Amniotic epithelial cell (primary cell): ENCODE data around the gene C15orf39.
A peak's percentile ranks its signal among the peaks of the same experiment; 100 is the strongest.

Experiments
- DNase-seq: peaks from one replicate; pipeline ENCODE4 v3.0.0-alpha.2; 2010; ENCODE audit warnings: low read depth

C15orf39 gene

DNA sequence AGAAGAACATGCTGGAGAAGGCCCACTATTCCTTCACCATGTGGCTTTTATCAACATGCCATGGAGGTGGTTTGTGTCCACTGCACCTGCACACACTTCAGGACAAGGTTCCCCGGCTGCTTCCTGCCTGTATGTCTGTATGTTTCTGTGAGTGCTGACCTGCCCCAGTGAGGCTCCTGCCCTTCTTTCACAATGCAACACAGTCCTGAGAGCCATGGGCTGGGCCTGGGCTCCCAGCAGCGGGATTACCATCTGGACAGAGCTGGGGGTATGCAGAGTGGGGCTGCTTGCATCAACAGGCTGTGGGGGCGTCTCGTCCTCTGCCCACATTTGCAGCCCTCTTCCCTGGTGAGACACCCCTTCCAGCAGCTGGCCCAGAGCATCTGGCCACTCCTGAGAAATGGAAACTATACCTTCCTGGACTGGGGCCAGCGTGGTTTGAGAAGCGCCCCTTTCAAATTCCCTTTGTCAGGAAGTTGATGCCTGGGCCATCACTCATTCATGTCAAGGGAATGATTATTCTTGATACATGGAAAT, 29.3 kb upstream of the C15orf39 start:
- peak; percentile 54 for DNase-seq

DNA sequence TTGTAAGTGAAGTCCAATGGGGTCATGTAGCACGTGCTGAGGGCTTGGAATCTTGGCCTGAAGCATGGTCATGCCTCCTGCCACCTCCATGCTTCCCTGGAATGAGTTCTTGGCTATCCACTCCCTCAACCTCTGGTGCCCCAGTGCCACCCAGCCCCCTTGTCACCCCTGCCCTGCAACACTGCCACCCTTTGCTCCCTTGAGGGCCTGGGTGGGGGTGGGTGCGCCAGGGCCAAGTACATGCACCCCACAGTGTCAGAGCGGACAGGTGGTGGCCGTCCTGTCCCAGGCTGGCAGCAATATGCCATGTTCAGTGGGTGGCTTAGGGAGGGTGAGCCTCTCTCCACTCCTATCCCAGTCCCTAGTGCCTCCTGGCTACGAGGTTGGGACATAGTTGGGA, 27.6 kb upstream of the C15orf39 start:
- no peak for DNase-seq

DNA sequence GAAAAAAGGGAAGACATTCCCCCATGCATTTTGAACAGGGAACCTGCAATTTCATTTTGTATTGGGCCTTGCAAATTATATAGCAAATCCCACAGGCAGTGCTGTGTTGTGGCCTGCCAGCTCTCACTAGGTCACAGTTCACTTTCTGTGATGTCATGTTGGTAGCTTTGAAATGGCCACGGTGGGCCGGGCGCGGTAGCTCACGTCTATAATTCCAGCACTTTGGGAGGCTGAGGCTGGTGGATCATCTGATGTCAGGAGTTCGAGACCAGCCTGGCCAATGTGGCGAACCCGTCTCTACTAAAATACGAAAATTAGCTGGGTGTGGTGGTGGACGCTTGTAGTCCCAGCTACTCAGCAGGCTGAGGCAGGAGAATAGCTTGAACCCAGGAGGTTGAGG, 27.0 kb upstream of the C15orf39 start:
- no peak for DNase-seq

DNA sequence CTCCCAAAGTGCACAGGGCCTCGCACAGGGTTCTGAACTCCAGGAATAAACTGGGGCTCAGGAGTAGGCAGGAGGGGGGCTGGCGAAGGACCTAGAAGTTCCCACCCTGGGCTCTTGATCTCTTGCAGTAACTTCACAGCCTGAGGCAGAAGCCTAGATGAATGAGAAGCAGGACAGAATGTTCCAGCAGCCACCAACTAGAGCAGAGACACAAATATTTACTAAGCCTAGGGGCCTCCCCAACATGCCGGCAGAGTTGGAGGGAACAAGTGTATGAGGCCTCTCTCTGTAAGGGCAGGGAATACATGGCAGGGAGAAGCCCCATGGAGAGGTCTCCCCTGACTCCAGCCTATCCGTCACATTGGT, 25.3 kb upstream of the C15orf39 start:
- peak; percentile 64 for DNase-seq

GRCh38 chr15:75177360-75178071, 24.2 kb upstream of the C15orf39 start:
- no peak for DNase-seq

GRCh38 chr15:75178171-75178937, 23.3 kb upstream of the C15orf39 start:
- DNase-seq = no peak

GRCh38 chr15:75178938-75179745, 22.5 kb upstream of the C15orf39 start:
- DNase-seq = peak; percentile 91

- no peak for DNase-seq
These were observed 21.9 kb upstream of the C15orf39 start for GRCh38 chr15:75179746-75180140.

- DNase-seq = no peak
These were observed 19.9 kb upstream of the C15orf39 start for GRCh38 chr15:75181780-75182179.

GRCh38 chr15:75182187-75183131, 19.2 kb upstream of the C15orf39 start:
- no peak for DNase-seq

DNA sequence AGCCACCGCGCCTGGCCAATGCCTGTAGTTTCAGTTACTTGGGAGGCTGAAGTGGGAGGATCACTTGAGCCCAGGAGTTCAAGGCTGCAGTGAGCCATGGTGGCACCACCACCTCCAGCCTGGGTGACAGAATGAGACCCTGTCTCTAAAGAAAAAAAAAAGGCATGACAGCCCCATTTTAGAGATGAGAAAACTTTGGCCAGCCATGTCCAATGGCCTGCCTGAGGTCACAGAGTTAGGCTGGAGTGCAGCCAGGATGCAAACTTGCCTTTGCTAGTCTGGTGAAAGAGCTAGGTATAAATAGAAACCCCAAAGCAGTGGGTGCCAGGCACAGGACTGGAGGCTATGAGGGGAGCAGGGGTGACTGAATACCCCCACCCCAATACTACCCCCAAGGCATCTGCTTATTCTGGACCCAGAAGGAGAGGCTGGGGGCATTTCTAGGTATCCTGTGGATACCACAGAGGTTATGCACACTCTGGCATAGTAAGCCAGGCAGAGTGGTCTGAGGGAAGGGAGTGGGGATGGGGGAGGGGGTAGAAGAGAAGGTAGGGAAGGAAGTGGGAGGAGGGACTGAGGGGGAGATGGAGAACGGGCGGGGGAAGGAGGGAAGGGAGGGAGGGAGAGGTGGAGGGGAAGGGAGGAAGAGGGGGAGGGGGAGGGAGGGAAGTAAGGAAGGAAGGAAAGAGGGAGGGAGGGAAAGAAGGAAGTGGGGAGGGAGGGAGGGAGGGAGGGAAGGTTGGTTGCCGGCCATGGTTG, 16.2 kb upstream of the C15orf39 start:
- DNase-seq = no peak

GRCh38 chr15:75186044-75186443, 15.6 kb upstream of the C15orf39 start:
- DNase-seq = no peak

- DNase-seq = no peak
These were observed 13.2 kb upstream of the C15orf39 start for GRCh38 chr15:75188499-75188898.

DNA sequence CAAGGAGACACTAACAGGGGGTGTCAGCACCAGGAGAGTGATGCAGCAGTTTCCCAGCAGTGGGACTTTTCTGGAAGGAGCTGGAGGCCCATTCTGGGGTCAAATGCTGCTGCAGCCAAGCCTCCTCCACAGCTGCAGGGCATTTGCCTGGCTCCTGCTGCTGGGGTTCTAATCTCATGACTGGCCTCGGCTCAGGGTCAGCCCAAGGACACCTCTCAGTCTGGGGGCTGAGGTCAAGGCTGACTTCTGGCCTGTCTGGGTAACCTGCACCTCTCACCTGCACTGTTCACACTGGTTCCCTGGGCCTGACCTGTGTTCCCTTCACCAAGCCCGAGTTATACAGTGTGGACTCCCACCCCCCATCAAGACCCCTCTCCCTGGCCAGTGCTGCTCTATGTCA, 10.4 kb upstream of the C15orf39 start:
- DNase-seq = no peak

DNA sequence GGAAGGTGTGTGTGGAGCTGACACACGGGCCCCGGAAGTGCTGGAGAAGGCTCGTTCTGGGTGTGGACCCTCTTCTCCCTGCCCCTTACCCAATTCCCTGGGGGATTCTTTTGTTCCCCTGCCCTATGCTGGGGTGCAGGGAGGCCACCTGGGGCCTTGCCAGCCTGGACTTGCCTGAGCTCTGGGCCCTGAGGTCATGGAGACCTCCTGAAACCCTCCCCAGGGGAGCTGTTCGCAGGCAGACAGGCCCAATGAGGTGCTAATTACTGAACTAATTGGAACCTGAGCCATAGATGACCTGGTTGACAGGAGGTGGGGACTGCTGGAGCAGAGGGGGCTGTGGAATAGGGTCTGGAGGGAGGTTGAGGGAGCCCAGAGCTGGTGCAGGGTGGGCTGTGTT, 9.4 kb upstream of the C15orf39 start:
- no peak for DNase-seq

DNA sequence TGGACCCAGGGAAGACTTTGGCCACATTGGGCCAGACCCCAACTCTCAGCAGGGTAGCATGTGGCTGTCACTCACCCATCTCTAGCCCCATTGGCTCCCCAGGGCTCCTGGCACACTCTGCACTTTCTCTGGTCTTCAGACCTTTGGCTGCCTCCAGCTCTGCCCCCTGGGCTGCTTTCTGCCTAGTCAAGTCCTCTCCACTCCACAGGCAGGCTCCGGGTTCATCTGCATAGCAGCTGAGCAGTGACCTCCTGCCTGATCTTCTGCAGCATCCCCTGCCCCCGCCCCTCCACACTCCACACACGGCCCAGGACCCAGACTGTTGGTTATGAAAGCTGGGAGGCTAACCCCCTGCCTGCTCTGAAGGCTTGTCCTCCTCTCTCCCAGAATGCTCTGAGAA, 8.4 kb upstream of the C15orf39 start:
- no peak for DNase-seq

DNA sequence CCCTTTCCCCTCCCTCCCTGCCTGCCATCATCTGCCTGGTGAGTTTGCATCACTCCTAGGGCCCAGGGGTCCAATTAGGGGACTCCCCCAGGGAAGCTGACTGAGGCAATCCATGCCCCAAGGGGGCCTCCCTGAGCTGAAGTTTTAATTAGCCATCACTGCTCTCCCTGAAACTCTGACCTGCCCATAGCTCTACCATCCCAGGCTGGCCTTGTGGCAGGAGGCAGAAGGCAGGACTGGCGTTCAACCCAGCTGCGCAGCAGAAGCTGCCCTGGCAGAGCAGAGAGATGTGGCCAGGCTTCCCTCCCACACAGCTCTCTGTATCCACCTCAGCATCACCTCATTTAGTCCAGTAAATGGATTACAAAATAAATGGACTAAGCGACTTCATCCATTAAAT, 7.7 kb upstream of the C15orf39 start:
- no peak for DNase-seq

- DNase-seq = no peak
These were observed 7.3 kb upstream of the C15orf39 start for GRCh38 chr15:75194397-75194796.

DNA sequence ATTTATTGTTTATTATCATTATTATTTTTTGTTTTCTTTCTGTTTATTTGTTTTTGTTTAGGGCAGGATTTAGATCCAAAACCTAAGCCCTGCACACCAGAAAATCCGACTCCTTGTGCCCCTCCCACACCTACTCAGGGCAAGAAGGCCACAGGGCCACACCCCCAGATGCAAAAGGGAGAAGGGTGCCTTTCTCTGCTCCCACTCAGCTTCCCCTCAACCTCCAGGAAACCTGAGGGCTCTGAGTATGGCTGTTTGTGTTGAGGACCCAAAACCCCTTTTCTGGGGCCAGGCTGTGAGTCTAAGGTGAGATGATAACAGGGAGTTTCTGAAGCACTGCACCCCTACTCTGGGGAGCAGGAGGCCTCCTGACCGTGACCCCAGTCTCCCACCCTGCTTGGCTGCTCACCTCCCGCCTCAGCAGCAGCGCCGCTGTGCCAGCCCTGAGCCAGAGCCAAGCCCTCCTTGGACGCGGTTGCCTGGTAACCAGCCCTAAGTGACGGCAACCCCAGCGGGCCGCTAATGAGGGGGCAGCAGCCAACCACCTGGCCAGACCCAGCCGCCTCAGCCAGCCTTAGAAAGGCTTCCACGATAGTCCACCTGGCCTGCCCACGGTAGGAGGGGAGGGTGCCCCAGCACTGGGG, 6.4 kb upstream of the C15orf39 start:
- DNase-seq = no peak

- DNase-seq = no peak
These were observed 5.9 kb upstream of the C15orf39 start for GRCh38 chr15:75195766-75196241.
